NK-92 treated with Interleukin-12 subunit alpha and Interleukin-12 subunit beta, amount 100 ng/mL, for 24 hours (cell line): ENCODE results near the gene ARHGEF18.
"Not testable (repeated sequence)": the region's sequence is repeated elsewhere in the genome, so short reads cannot be mapped to it uniquely, and the experiment has no call there.

Experiments
- DNase-seq: peaks from one replicate; lab custom pipeline; 2025; lab: John Stamatoyannopoulos, UW

Gene ARHGEF18

DNA sequence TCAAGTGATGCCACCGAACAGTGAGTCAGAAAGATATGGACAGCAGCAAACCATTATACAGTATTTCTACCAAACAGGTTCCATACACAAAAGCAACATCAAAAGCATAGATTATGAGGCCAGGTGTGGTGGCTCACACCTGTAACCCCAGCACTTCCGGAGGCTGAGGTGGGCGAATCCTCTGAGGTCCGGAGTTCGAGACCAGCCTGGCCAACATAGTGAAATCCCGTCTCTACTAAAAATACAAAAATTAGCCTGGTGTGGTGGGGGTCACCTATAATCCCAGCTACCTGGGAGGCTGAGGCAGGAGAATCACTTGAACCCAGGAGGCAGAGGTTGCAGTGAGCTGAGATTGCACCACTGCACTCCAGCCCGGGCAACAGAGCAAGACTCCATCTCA is 1.7 kb upstream of the ARHGEF18 start:
- DNase-seq = not testable (repeated sequence)

DNA sequence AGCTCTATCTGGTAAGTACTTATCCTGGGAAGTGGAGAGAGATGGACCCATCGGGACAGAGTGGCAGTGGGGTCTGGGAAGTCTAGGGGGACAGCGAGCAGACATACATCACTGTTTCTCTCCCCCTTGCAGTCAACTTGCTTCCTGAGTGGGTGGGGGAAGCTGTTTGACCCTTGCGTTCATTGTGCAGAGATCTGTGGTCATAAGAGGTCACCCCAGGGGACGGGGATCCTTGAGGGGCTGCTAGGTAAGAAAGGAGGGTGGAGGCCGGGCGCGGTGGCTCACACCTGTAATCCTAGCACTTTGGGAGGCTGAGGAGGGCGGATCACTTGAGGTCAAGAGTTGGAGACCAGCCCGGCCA is 474 bp downstream of the ARHGEF18 start:
- no peak for DNase-seq

DNA sequence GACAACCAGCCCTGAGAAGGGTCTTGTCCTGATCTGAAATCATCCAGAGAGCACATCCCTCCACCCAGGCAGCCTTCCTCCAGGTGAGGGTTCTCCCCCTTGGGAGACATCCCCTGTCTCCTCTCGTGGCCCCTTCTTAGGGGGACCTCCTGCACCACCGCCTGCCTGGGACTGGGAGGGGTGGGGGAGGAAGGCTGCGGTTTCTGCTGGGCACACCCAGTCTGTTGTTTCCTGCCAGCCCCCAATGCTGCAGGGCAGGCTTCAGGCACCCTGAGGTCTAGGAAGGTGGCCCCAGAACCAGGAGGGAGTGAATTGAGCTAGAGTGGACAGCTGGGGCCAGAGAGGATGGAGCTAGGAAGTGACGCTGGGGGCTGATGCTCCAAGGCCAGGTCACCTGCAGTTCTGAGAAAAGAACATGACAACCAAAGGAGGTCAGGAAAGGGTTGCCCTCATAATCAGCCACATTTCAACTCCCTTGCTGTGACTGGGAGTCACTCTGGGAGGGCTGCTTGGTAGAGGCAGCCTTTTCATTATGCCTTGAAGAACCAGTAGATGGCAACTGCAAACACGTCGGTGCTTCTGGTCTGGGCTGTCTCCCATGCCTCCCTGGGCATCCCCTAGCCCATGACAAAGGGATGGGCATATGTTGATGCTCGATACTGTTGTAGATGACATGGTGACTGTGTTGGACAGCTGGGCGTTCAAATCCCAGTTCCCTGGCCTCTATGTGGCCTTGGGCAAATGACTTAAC is 1.4 kb downstream of the ARHGEF18 start:
- no peak for DNase-seq

DNA sequence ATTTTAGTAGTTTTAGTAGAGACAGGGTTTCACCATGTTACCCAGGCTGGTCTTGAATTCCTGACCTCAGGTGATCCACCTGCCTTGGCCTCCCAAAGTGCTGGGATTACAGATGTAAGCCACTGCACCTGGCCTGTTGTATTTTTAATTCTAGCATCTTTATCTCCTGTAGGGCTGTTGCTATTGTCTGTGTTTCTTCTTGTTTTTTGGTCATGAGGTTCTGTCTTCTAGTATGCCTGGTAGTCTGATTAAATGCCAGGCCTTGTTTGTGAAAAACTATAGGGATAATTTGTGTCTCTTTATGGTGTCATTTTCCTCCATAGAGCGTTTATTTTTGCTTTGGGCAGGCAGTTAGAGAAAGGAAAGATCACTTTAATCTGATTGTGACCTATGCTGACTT is 3.1 kb downstream of the ARHGEF18 start:
- DNase-seq = no peak

DNA sequence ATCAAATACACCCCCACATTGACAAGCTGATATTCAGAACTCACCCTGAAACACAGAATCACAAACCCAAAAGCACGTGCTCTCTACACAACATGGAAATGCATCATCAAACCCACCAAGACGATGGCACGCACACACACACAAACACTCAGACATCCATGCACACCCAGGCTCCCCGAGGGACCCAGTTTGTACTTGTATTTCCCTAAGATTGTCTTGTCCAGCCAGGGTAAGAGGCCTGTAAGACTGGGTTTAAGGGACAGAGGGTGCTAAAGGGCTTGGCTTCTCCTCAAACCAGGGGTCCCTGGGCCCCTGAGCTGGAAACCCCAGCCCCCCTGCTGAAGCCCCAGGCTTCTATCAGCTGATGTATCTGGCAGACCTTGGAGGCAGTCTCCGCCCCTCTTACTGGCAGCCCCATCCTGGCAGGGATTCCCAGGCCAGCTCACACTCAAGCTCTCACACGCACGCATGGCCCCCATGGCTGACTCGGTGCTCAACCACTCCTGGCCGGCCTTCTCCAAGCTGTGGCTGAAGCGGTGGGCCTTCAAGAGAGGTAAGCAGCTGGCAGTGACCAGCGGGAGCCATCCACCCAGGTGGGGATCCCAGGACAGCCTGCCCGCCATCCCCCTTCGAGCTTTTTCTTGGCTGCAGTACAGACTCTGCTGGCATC is 6.5 kb downstream of the ARHGEF18 start:
- DNase-seq = no peak

DNA sequence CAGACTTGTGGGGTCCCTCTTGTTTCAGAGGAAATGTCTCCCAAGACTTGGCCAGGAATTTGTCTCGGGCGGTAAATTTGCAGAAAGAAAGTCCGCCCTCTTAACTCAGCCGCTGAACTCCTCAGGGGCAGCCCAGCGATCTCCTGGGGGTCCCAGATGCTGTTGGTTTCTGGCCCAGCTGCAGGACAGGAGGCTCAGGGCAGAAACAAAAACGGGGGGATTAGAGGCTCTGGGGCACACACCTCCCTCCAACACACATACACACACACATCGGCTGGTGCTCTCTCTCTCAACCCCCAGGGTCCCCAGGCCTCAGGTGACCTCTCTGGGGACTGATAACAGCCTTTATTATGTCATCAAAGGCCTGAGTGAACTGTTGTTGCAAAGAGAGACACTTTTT is 7.1 kb downstream of the ARHGEF18 start:
- DNase-seq = no peak

DNA sequence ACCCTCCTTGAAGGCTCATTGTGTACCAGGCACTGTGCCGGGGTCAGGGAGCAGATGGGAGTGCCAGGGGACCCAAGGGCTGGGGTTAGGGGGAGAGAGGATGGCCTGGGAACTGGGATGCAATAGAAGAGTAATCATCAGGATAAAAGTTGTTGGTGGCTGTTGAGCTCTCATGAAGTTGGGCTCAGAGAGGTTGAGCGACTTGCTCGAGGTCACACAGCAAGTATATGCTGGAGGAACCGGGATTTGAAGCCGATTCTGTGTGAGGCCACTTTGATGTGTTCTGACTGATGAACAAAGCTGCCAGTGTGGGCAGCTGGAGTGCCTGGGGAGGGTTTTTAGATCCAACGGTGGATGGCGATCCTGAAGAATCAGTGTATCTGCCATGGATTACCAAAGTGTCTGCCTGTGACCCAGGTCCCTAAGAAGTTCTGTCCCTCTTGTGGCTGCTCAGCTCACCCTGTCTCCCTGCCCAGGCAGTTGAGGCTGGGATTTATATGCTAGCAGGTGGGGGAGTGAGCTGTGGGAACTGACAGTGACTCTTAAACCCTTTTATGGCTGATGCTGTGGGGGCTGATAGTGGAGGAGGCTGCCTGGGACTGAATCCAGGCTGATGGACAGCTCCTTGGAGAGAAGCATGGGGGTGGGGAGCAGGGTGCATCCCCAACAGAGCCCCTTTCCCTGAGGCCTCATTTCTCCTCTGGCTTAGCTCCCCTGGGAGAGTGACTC is 8.3 kb downstream of the ARHGEF18 start:
- no peak for DNase-seq

DNA sequence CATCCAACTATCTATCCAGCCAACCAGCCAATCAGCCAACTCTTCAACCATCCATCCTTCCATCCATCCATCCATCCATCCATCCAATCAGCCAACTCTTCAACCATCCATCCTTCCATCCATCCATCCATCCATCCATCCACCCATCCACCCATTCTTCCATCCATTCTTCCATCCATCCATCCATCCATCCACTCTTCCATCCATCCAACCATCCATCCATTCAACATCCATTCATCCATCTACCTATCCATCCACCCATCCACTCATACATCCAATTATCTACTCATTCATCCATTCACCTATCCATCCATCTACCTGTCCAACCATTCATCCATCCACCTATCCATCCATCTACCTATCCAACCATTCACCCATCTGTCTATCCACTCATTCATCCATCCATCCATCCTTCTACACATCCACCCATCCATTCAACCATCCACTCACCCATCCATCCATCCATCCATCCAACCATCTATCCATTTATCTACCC is 9.4 kb downstream of the ARHGEF18 start:
- DNase-seq = no peak

DNA sequence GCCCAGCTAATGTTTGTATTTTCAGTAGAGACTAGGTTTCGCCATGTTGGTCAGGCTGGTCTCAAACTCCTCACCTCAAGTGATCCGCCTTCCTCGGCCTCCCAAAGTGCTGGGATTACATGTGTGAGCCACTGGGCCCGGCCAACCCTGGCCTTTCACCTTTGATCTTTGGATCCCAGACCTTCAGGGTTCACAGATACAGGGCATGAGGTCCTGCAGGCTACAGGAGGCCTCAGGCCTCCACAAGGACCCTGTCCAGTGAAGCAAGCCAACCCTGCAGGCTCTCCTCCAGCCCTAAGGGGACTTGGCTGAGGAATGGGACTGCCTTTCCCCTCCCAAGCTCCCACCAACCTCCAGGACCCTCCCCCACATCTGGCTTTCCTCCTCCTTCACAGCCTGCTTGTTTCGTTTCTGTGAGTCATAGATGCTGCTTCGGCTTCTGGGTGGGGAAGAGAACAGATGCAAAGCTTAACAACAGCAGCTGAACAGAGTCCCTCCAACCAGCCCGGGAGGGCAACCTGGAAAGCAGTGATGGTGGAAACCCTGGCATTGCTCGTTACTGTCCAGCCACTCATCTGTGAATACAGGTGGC is 11.8 kb downstream of the ARHGEF18 start:
- no peak for DNase-seq

DNA sequence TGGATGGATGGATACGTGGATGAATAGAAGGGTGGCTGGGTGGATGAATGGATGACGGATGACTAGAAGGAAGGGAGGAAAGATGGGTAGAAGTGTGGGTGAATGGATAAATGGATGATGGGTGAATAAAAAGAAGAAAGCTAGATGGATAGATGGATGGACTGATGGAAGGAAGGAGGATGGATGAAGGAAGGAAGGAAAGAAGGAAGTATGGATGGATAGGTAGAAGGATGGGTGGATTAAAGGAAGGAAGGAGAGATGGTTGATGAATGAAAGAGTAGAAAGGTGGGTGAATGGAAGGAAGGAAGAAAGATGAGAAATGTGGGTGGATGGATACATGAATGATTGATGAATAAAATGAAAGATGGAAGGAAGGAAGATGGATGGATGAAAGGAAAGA is 14.5 kb downstream of the ARHGEF18 start:
- no peak for DNase-seq

DNA sequence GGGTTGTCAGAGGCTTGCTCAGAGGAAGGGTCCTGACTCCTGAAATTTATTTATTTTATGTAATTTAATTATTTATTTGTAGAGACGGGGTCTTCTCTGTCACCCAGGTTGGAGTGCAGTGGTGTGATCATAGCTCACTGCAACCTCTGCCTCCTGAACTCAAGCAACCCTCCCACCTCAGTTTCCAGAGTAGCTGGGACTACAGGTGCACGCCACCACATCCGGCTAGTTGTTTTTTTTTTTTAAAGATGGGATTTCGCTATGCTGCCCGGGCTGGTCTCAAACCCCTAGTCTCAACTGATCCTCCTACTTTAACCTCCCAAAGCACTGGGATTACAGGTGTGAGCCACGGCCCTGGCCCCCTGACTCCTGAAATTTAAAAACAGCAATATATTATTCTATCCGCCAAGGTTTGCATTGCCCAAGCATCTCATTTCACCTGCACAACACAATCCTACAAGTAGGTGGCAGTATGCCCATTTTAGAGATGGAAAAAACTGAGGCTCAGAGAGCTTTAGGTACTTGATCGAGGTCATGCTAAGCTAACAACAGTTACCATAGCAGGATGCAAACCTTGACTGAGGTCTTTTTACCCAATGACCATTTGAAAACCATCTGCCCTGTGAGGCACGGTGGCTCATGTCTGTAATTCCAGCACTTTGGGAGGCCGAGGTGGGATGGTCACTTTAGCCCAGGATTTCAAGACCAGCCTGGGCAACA is 18.1 kb downstream of the ARHGEF18 start:
- DNase-seq = no peak

DNA sequence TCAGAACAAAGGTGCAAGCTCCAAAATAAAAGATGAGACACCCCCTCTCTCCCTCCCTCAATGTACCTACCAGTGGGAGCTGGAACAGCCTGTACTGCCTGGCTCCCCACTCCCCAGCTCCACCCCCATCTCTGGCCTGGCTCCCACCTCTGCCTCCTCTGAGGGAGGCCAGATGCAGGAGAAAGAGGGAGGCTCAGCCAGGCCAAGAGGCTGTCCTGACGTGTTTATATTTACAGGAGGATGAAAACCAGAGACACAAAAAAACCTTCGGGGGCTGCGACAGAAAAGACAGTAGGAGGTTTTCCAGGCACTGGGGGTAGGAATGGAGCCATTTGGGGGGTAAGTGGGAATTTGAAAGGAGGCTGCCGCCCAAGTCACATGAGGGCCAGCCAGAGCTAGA is 19.7 kb downstream of the ARHGEF18 start:
- no peak for DNase-seq

DNA sequence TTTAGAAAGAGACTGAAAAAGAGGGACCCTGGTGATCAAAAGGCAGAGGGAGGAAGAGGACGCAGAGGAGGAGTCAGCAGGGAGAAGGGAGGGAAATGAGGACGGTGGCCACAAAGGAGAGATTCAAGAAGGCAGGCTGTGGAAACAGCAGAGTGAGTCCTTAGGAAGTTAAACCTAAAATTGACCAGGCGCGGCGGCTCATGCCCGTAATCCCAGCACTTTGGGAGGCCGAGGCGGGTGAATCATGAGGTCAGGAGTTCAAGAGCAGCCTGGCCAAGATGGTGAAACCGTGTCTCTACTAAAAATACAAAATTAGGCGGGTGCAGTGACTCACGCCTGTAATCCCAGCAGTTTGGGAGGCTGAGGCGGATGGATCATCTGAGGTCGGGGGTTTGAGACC is 20.1 kb downstream of the ARHGEF18 start:
- DNase-seq = not testable (repeated sequence)

DNA sequence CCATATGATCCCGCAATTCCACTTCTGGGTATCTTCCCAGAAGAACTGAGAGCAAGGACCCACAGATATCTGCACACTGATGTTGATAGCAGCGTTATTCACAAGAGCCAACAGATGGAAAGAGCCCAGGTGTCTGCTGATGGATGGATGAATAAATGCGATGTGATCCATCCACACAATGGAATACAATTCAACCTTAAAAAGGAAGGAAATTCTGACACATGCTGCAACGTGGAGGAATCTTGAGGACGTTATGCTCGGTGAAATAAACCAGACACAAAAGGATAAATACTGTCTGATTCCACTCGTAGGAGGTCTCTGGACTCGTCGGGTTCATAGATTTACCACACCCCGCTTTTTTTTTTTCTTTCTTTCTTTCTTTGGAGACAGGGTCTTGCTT is 21.8 kb downstream of the ARHGEF18 start:
- no peak for DNase-seq

DNA sequence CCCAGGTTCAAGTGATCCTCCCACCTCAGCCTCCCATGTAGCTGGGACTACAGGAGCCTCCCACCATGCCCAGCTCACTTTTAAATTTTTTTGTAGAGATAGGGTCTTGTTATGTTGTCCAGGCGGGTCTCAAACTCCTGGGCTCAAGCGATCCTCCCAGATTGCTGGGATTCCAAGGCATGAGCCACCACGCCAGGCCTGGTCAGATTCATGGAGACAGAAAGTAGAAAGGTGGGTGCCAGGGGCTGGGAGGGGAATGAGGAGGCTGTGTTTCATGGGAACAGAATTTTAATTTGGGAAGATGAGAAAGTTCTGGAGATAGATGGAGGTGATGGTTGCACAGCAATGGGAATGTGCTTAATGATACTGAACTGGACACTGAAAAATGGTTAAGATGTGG is 22.3 kb downstream of the ARHGEF18 start:
- no peak for DNase-seq

DNA sequence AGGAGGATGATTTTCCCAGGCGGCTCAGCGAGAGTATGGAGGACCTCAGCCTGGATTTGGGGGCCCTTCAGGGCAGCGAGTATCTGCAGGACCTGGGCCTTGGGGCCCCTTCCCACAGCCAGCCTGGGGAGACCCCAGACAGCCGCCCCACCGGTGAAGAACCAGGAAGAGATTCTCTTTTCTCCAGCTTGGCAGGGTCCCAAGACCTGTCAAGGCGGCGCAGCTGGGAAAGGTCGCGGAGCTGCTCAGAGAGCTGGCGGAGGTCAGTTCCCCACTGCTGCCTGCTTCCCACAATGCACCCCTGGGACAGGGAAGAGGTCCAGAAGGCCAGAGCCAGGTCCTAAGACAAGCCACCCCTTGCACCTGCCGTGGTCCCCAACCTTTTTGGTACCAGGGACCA is 24.1 kb downstream of the ARHGEF18 start:
- no peak for DNase-seq

DNA sequence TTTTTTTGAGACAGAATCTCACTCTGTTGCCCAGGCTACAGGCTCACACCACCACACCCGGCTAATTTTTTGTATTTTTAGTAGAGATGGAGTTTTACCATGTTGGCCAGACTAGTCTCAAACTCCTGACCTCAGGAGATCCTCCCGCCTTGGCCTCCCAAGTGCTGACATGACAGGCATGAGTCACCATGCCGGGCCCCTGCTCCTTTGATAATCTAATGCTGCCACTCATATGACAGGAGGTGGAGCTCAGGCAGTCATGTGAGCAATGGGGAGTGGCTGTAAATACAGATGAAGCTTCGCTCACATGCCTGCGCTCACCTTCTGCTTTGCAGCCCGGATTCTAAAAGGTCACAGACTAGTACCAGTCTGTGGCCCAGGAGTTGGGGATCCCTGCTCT is 25.1 kb downstream of the ARHGEF18 start:
- no peak for DNase-seq

DNA sequence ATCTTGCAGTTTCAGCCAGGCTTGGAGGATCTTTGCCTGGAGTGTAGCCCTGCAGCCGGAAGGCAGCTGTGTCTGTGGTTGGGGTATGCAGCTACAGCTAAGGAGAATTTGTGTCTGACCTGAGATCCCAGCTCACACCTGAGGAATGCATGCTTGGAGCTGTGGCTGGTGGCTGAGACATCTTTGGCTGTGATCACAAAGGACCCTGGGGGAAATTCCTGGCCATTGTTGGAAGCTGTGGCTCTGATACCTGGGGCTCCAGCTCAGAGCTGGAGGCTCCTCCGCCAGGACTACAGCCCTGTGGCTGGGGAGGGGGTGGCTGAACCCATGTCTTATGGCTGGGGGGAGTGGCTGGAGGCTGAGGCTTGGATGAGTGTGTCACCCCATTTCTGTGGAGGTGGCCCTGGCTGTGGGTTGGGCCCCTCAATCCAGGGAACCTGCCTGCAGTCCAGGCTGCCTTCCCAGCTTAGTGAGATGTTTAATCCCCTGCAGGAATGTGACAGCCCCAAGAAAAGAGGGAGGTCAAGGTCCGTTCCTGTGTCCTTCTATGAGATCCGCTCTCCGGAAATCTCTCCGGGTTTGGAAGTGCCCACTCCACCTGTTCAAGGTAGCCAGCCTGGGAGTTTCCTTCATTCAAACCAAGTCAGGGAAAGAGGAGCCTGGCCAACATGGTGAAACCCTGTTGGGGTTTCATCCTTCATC is 27.6 kb downstream of the ARHGEF18 start:
- no peak for DNase-seq

DNA sequence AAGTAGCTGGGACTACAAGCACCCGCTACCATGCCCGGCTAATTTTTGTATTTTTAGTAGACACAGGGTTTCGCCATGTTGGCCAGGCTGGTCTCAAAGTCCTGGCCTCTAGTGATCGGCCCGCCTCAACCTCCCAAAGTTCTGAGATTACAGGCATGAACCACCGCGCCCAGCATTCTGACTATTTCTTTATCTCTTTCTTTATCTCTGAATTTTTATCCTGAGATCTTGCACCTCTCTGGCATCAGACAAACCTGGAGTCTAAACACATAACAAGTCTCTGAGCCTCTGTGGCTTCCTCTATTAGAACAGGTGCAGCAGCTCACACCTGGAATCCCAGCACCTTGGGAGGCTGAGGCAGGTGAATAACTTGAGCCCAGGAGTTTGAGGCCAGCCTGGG is 28.5 kb downstream of the ARHGEF18 start:
- no peak for DNase-seq

DNA sequence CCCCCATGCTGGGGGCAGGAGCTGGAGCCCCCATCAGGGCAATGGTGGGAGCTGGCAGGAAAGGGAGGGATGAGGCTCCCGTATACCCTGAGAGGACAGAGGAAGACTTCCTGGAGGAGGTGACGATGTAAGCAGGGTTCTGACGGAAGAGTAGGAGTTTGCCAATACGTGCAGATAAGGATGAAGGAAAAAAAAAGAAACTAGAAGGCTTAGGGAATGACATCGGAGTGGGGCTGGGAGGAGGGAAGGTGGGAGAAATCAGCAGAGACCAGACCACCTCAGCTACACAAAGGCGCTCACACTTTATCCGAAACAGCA is 32.3 kb downstream of the ARHGEF18 start:
- no peak for DNase-seq

DNA sequence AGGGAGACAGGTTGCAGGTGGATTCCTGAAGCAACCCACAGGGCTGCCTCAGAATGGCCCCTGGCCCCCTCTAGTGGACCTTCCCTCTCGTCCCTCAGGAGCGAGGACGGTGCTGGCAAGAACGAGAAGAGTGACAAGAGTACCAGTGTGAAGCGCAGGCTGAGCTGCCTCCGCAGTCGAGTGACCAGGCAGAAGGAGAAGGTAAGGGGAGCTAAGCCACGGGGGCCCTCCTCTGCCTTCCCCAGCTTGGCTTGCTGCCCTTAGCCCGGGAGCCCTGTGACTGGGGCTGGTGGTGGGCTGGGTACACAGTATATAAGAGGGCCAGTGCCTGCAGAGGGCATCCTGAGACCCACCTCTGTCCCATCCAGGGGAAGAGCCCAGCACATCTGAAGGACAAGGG is 34.0 kb downstream of the ARHGEF18 start:
- DNase-seq = no peak

DNA sequence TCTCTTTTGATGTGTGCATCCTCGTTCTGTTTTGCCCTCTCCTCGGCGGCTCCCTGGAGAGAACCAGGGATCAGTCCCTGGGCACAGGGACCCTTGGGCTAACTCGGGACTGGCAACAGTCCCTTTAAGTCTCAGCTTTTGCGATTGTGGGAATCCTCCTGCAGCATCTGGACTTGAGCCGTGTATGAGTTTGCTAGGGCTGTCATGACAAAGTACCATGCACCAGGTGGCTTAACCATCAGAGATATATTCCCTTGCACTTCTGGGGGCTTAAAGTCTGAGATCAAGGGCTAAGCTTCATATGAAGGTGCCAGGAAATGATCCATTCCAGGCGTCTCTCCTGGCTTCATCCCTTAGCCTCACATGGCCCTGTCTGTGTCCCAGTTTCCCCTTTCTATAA is 34.5 kb downstream of the ARHGEF18 start:
- DNase-seq = no peak
